ENCODE data around the gene SCARB1. TPM values are rescaled to one million over a fixed set of nuclear protein-coding genes. Genes with fewer than 3 reads are reported as not detected.
"Not testable (repeated sequence)": the region's sequence is repeated elsewhere in the genome, so short reads cannot be mapped to it uniquely, and the experiment has no call there.

SCARB1 gene, protein sequence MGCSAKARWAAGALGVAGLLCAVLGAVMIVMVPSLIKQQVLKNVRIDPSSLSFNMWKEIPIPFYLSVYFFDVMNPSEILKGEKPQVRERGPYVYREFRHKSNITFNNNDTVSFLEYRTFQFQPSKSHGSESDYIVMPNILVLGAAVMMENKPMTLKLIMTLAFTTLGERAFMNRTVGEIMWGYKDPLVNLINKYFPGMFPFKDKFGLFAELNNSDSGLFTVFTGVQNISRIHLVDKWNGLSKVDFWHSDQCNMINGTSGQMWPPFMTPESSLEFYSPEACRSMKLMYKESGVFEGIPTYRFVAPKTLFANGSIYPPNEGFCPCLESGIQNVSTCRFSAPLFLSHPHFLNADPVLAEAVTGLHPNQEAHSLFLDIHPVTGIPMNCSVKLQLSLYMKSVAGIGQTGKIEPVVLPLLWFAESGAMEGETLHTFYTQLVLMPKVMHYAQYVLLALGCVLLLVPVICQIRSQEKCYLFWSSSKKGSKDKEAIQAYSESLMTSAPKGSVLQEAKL
- 9.4 and 10.9 TPM in 2 replicates for total RNA-seq

DNA sequence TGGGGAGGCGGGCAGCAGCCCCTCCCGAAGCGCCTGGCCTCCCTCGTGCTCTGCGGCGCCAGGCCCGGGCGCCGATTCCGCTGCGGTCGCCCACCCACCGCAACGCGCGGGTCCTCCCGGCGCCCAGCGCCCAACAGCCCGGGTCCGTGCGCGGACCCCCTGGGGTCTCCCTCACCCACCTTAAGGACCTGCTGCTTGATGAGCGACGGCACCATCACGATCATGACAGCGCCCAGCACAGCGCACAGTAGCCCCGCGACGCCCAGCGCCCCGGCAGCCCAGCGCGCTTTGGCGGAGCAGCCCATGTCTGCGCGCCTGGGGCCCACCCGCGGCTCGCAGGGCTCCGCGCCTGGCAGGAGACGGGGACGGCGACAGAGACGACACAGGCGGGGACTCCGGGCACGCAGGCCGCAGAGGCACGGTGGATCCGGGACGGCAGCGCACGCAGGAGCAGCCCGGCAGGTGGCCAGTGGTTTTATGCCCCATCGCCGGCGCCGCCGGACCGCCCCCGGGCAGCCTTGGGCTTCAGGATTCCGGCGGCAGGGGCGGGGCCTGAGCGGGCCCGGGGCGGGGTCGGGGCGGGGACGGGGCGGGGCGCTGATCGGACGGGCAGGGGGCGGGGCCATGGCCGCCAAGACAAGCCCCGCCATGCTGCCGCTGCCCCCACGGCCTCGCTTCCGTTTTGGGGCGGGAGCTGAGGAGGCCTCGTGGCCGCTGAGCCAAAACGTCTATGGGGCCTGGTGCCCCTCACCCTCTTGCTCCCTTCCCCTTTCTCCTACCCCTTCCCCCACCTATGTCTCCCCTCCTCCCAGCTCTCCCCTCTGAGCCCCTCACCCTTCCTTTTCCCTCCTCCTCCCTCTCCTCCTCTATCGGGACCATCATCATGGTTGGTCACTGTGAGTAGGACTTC is at the start of gene SCARB1:
SCARB1 (minus strand) TSS at position 449 of the 910 bp plus-strand sequence; CDS start at position 305, 144 bp downstream.
- peak; percentile 99 for DNase-seq (ENCODE audit: insufficient read length, low spot score, missing footprints)
- Histone ChIP-seq H3K27me3 (ENCODE audit: insufficient read depth, low read length) (no peaks in the 10 kb centered on the region), H3K36me3 (ENCODE audit: insufficient read depth, low read length) (no peaks in the 10 kb centered on the region), H3K4me2 (ENCODE audit: insufficient read depth, low read length) (peak within 1 kb of the TSS; percentile 90), H3K27ac (ENCODE audit: low read depth, low read length) (peak within 1 kb of the TSS; percentile 48), H2AFZ (ENCODE audit: low read length) (peak within 1 kb of the TSS; percentile 93), H3K9me3 (ENCODE audit: low read depth, low read length) (no peaks in the 10 kb centered on the region), H3K79me2 (ENCODE audit: insufficient read depth, low read length) (no peaks in the 10 kb centered on the region), H3K4me3 (ENCODE audit: insufficient read depth, low read length) (peak within 1 kb of the TSS; percentile 82), H4K20me1 (ENCODE audit: insufficient read depth, low read length) (no peaks in the 10 kb centered on the region), H3K4me1 (ENCODE audit: insufficient read depth, low read length) (peaks cover 20% of the 10 kb centered on the region)
- TF ChIP-seq, protein P1, sequence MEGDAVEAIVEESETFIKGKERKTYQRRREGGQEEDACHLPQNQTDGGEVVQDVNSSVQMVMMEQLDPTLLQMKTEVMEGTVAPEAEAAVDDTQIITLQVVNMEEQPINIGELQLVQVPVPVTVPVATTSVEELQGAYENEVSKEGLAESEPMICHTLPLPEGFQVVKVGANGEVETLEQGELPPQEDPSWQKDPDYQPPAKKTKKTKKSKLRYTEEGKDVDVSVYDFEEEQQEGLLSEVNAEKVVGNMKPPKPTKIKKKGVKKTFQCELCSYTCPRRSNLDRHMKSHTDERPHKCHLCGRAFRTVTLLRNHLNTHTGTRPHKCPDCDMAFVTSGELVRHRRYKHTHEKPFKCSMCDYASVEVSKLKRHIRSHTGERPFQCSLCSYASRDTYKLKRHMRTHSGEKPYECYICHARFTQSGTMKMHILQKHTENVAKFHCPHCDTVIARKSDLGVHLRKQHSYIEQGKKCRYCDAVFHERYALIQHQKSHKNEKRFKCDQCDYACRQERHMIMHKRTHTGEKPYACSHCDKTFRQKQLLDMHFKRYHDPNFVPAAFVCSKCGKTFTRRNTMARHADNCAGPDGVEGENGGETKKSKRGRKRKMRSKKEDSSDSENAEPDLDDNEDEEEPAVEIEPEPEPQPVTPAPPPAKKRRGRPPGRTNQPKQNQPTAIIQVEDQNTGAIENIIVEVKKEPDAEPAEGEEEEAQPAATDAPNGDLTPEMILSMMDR (IDR thresholded peaks at IDR 0.05; ENCODE audit: extremely low read depth, low read depth, low read length) = no peak

DNA sequence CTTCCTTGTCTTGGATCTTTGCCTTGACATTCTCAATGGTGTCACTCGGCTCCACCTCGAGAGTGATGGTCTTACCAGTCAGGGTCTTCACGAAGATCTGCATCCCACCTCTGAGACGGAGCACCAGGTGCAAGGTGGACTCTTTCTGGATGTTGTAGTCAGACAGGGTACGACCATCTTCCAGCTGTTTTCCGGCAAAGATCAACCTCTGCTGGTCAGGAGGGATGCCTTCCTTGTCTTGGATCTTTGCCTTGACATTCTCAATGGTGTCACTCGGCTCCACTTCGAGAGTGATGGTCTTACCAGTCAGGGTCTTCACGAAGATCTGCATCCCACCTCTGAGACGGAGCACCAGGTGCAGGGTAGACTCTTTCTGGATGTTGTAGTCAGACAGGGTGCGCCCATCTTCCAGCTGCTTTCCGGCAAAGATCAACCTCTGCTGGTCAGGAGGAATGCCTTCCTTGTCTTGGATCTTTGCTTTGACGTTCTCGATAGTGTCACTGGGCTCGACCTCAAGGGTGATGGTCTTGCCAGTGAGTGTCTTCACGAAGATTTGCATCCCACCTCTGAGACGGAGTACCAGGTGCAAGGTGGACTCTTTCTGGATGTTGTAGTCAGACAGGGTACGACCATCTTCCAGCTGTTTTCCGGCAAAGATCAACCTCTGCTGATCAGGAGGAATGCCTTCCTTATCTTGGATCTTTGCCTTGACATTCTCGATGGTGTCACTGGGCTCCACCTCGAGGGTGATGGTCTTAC is 49.0 kb upstream of the SCARB1 start:
- peaks cover 51% of the 10 kb centered on the region for H3K79me2 ChIP-seq (ENCODE audit: insufficient read depth, low read length)
- not testable (repeated sequence) for H3K27ac ChIP-seq (ENCODE audit: low read depth, low read length); DNase-seq (ENCODE audit: insufficient read length, low spot score, missing footprints); H3K9me3 ChIP-seq (ENCODE audit: low read depth, low read length); H2AFZ ChIP-seq (ENCODE audit: low read length)
- peaks cover 22% of the 10 kb centered on the region for H3K36me3 ChIP-seq (ENCODE audit: insufficient read depth, low read length)
- H3K4me2 ChIP-seq (ENCODE audit: insufficient read depth, low read length) = peak overlapping the region; percentile 91
- H3K4me1 ChIP-seq (ENCODE audit: insufficient read depth, low read length) = peaks cover 48% of the 10 kb centered on the region
- peak overlapping the region; percentile 99 for H3K4me3 ChIP-seq (ENCODE audit: insufficient read depth, low read length)
- peaks cover 48% of the 10 kb centered on the region for H4K20me1 ChIP-seq (ENCODE audit: insufficient read depth, low read length)
- H3K27me3 ChIP-seq (ENCODE audit: insufficient read depth, low read length) = peaks cover 12% of the 10 kb centered on the region

DNA sequence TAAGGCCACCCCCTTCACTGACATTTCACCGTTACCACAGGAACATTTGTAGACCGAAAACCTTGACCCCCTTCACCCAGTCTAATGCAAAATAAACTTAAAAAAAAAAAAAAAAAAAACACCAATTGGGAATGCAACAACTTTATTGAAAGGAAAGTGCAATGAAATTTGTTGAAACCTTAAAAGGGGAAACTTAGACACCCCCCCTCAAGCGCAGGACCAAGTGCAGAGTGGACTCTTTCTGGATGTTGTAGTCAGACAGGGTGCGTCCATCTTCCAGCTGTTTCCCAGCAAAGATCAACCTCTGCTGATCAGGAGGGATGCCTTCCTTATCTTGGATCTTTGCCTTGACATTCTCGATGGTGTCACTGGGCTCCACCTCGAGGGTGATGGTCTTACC is 47.9 kb upstream of the SCARB1 start:
- Histone ChIP-seq H3K4me1 (ENCODE audit: insufficient read depth, low read length) (peaks cover 41% of the 10 kb centered on the region), H3K27ac (ENCODE audit: low read depth, low read length) (peak overlapping the region; percentile 13), H3K4me3 (ENCODE audit: insufficient read depth, low read length) (peak overlapping the region; percentile 56), H3K79me2 (ENCODE audit: insufficient read depth, low read length) (peaks cover 51% of the 10 kb centered on the region), H3K36me3 (ENCODE audit: insufficient read depth, low read length) (peaks cover 22% of the 10 kb centered on the region), H3K4me2 (ENCODE audit: insufficient read depth, low read length) (peak overlapping the region; percentile 76), H4K20me1 (ENCODE audit: insufficient read depth, low read length) (peaks cover 48% of the 10 kb centered on the region), H3K27me3 (ENCODE audit: insufficient read depth, low read length) (peaks cover 12% of the 10 kb centered on the region)
- DNase-seq (ENCODE audit: insufficient read length, low spot score, missing footprints); H2AFZ ChIP-seq (ENCODE audit: low read length); H3K9me3 ChIP-seq (ENCODE audit: low read depth, low read length): not testable (repeated sequence)

DNA sequence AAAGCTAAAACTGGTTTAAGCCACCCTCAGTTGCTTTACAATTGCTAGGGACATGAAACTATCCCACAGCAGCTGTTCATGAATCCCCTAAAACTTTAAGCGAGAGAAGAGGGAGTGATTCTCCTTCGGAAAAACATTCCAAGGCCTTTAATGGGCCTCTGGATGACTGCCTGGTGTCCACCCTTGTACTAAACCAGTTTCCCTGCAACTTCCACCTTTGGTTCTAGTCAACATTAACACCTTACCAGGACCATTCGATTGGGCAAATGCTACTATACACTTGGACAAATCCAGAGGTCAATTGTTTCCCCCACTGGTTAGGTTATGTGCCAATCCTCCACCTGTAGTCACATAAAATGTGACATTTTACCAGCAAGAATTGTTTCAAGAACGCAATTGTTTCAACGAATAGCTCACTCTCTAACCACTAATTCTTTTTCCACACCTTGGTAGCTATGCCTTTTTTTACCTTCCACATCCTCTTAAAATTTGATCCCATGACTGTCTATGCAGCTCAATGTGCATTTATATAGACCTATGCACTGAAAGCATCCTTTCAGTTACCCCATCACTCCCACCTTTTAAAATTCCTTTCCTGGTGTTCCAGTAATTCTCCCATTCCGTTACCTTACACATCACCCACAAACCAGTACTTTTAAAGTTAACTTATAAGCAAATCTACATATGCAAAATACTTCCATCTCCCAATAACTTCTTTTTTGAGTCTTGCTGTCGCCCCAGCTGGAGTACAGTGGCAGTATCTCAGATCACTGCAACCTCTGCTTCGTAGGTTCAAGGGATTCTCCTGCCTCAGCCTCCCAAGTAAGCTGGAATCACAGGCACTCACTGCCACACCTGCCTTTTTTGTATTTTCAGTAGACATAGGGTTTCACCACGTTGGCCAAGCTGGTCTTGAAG is 47.2 kb upstream of the SCARB1 start:
- peak; percentile 74 for DNase-seq (ENCODE audit: insufficient read length, low spot score, missing footprints)
- peaks cover 12% of the 10 kb centered on the region for H3K27me3 ChIP-seq (ENCODE audit: insufficient read depth, low read length)
- H3K9me3 ChIP-seq (ENCODE audit: low read depth, low read length) = no peaks in the 10 kb centered on the region
- TF ChIP-seq, protein P1 (IDR thresholded peaks at IDR 0.05; ENCODE audit: extremely low read depth, low read depth, low read length) = no peak
- no peak overlapping the region for H2AFZ ChIP-seq (ENCODE audit: low read length)
- H3K36me3 ChIP-seq (ENCODE audit: insufficient read depth, low read length) = peaks cover 22% of the 10 kb centered on the region
- peaks cover 51% of the 10 kb centered on the region for H3K79me2 ChIP-seq (ENCODE audit: insufficient read depth, low read length)
- peak overlapping the region; percentile 13 for H3K27ac ChIP-seq (ENCODE audit: low read depth, low read length)
- peak overlapping the region; percentile 56 for H3K4me3 ChIP-seq (ENCODE audit: insufficient read depth, low read length)
- peaks cover 36% of the 10 kb centered on the region for H3K4me1 ChIP-seq (ENCODE audit: insufficient read depth, low read length)
- H4K20me1 ChIP-seq (ENCODE audit: insufficient read depth, low read length) = peaks cover 48% of the 10 kb centered on the region
- peak overlapping the region; percentile 76 for H3K4me2 ChIP-seq (ENCODE audit: insufficient read depth, low read length)

All from osteoblast (primary cell).